ENCODE results near the gene SMG9.

The SMG9 gene

DNA sequence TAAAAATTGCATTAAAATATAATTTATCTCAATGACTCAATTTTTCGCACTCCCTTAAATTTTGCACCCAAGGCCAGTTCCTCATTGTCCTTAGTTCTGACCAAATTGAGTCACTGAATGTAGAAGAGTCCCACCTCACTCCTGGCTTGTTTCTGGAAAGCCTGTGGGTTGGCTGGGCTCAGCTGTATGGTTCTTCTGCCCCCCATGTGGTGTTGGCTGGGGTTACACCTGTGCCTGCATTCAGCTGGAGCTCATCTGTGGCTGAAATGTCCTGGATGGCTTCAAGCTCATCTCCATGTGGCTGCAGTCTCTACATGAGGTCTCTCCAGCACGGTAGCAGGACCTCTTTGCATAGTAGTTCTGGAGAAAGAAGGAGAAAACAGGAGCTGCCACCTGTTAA, 46.0 kb downstream of the SMG9 start:
- TF ChIP-seq, protein P1, sequence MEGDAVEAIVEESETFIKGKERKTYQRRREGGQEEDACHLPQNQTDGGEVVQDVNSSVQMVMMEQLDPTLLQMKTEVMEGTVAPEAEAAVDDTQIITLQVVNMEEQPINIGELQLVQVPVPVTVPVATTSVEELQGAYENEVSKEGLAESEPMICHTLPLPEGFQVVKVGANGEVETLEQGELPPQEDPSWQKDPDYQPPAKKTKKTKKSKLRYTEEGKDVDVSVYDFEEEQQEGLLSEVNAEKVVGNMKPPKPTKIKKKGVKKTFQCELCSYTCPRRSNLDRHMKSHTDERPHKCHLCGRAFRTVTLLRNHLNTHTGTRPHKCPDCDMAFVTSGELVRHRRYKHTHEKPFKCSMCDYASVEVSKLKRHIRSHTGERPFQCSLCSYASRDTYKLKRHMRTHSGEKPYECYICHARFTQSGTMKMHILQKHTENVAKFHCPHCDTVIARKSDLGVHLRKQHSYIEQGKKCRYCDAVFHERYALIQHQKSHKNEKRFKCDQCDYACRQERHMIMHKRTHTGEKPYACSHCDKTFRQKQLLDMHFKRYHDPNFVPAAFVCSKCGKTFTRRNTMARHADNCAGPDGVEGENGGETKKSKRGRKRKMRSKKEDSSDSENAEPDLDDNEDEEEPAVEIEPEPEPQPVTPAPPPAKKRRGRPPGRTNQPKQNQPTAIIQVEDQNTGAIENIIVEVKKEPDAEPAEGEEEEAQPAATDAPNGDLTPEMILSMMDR (IDR thresholded peaks at IDR 0.05; ENCODE audit: insufficient read depth, low read length, poor library complexity, severe bottlenecking), result no peak
- DNase-seq (ENCODE audit: extremely low read depth, insufficient read length), result no peak
- H3K27me3 ChIP-seq (replicated peaks; ENCODE audit: control insufficient read depth, insufficient read depth, low read length), result no peaks in the 10 kb centered on the region; the same call in 1 of the 2 replicates
- H3K4me3 ChIP-seq (replicated peaks; ENCODE audit: low read depth, low read length), result no peak overlapping the region
- no peaks in the 10 kb centered on the region for H3K36me3 ChIP-seq (ENCODE audit: control insufficient read depth, insufficient read depth, low read length)

- TF ChIP-seq, protein P1 (IDR thresholded peaks at IDR 0.05; ENCODE audit: insufficient read depth, low read length, poor library complexity, severe bottlenecking), result no peak
- Histone ChIP-seq H3K27me3 (replicated peaks; ENCODE audit: control insufficient read depth, insufficient read depth, low read length) (no peaks in the 10 kb centered on the region), H3K4me3 (replicated peaks; ENCODE audit: low read depth, low read length) (no peak overlapping the region), H3K36me3 (ENCODE audit: control insufficient read depth, insufficient read depth, low read length) (no peaks in the 10 kb centered on the region)
- DNase-seq (ENCODE audit: extremely low read depth, insufficient read length), result no peak
These were observed 47.5 kb downstream of the SMG9 start for GRCh38 chr19:43707158-43707712.

GRCh38 chr19:43705729-43706128, 49.0 kb downstream of the SMG9 start:
- Histone ChIP-seq H3K36me3 (ENCODE audit: control insufficient read depth, insufficient read depth, low read length) (no peaks in the 10 kb centered on the region), H3K4me3 (replicated peaks; ENCODE audit: low read depth, low read length) (no peak overlapping the region), H3K27me3 (replicated peaks; ENCODE audit: control insufficient read depth, insufficient read depth, low read length) (no peaks in the 10 kb centered on the region)
- DNase-seq (ENCODE audit: extremely low read depth, insufficient read length), result no peak
- TF ChIP-seq, protein P1 (IDR thresholded peaks at IDR 0.05; ENCODE audit: insufficient read depth, low read length, poor library complexity, severe bottlenecking), result no peak

DNA sequence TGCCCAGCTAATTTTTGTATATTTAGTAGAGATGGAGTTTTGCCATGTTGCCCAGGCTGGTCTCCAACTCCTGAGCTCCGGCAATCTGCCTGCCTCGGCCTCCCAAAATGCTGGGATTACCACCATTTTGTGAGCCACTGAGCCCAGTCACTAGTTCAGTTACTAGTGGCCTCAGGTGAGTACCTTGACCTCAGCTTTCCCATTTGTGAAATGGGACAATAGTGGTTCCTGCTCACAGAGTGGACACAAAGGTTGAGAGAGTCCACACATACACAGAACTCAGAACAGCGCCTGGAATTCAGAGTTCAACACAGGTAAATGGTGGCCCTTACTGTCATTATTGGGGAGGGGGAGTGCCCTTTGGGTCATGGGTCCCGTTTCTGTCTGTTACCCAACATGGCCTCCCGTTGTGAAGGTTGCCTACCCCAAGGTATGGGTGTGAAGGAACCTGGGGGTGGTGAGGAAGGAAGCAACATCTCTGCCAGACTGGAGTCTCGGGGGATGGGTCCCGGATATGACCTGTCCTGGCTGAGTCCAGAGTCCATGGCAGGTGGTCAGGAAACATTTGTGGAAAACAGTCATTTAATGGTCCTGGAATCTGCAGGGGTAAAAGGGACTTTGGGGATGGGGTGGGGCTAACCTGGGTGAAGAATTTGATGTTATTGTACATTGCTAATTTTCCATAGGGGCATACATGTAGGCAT, 50.6 kb downstream of the SMG9 start:
- no peaks in the 10 kb centered on the region; the same call in none of the 2 replicates for H3K27me3 ChIP-seq (replicated peaks; ENCODE audit: control insufficient read depth, insufficient read depth, low read length)
- no peak for DNase-seq (ENCODE audit: extremely low read depth, insufficient read length)
- H3K36me3 ChIP-seq (ENCODE audit: control insufficient read depth, insufficient read depth, low read length), result no peaks in the 10 kb centered on the region
- H3K4me3 ChIP-seq (replicated peaks; ENCODE audit: low read depth, low read length), result no peak overlapping the region
- TF ChIP-seq, protein P1 (IDR thresholded peaks at IDR 0.05; ENCODE audit: insufficient read depth, low read length, poor library complexity, severe bottlenecking), result no peak

- TF ChIP-seq, protein P1 (IDR thresholded peaks at IDR 0.05; ENCODE audit: insufficient read depth, low read length, poor library complexity, severe bottlenecking), result no peak
- H3K27me3 ChIP-seq (replicated peaks; ENCODE audit: control insufficient read depth, insufficient read depth, low read length), result peaks cover 1% of the 10 kb centered on the region
- DNase-seq (ENCODE audit: extremely low read depth, insufficient read length), result peak; percentile 32
- H3K36me3 ChIP-seq (ENCODE audit: control insufficient read depth, insufficient read depth, low read length), result no peaks in the 10 kb centered on the region
- H3K4me3 ChIP-seq (replicated peaks; ENCODE audit: low read depth, low read length), result no peak overlapping the region
These were observed 54.3 kb downstream of the SMG9 start for GRCh38 chr19:43700395-43701000.
